Hepatocyte (in vitro differentiated cells): ENCODE measurements around the gene C20orf204.

ENCODE experiments used
- CTCF ChIP-seq: fragments of 200-600 bp; sonication (generic); IDR thresholded peaks from 2 replicates; pipeline ENCODE4 v1.5.1; 2016; ENCODE audit warnings: antibody characterized with exemption, mild to moderate bottlenecking; ENCODE audit not compliant: poor library complexity
- EZH2 ChIP-seq: fragments of 200-600 bp; sonication (generic); IDR thresholded peaks from 2 replicates; pipeline ENCODE4 v1.6.1; 2016; ENCODE audit warnings: antibody characterized with exemption, mild to moderate bottlenecking, borderline replicate concordance
- EZH2phosphoT487 ChIP-seq: fragments of 200-600 bp; sonication (generic); IDR thresholded peaks from one replicate; pipeline ENCODE4 v1.6.1; 2018; ENCODE audit warnings: antibody characterized with exemption, mild to moderate bottlenecking, low read depth, moderate library complexity; ENCODE audit not compliant: unreplicated experiment, severe bottlenecking

- no peak for TF ChIP-seq CTCF
- TF ChIP-seq EZH2 = no peak
- no peak for TF ChIP-seq EZH2phosphoT487
Measured at GRCh38 chr20:64074963-64075362, 39.0 kb downstream of the C20orf204 start.
